Measurements from ENCODE around the gene P2RX5.

The P2RX5 gene

DNA sequence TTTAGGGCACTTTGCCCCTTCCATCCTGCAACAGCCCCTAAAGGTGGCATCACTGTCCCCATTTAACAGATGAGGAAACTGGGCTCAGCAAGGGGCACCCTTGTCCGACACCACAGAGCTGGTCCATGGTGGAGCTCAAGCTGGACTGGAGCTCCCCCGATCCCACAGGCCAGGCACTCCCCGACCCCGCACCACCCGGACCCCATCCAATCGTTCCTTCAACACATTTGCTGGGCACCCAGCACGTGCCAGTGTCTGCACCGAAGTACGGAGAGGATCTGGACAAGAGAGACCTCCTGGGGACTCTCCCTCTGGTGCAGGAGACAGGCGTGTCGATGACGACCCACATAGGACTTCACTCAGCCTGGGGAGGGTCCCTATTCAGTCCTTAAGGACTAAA lies 13.9 kb downstream of the P2RX5 start:
- no peaks in the 10 kb centered on the region for H3K36me3 ChIP-seq (ENCODE audit: low read length)
- no peaks in the 10 kb centered on the region for H4K20me1 ChIP-seq (ENCODE audit: low read depth, low read length)
- no peaks in the 10 kb centered on the region for H3K79me2 ChIP-seq (ENCODE audit: insufficient read depth, low read length)
- H2AFZ ChIP-seq (ENCODE audit: low read depth, low read length, severe bottlenecking) = no peak overlapping the region
- no peak overlapping the region for H3K9ac ChIP-seq (ENCODE audit: low read length)
- TF ChIP-seq, protein P1, sequence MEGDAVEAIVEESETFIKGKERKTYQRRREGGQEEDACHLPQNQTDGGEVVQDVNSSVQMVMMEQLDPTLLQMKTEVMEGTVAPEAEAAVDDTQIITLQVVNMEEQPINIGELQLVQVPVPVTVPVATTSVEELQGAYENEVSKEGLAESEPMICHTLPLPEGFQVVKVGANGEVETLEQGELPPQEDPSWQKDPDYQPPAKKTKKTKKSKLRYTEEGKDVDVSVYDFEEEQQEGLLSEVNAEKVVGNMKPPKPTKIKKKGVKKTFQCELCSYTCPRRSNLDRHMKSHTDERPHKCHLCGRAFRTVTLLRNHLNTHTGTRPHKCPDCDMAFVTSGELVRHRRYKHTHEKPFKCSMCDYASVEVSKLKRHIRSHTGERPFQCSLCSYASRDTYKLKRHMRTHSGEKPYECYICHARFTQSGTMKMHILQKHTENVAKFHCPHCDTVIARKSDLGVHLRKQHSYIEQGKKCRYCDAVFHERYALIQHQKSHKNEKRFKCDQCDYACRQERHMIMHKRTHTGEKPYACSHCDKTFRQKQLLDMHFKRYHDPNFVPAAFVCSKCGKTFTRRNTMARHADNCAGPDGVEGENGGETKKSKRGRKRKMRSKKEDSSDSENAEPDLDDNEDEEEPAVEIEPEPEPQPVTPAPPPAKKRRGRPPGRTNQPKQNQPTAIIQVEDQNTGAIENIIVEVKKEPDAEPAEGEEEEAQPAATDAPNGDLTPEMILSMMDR (IDR thresholded peaks at IDR 0.05; ENCODE audit: insufficient read depth, low read length, poor library complexity, severe bottlenecking) = no peak
- TF ChIP-seq EZH2phosphoT487 (conservative IDR thresholded peaks at IDR 0.05; ENCODE audit: low read length) = no peak
- no peaks in the 10 kb centered on the region; the same call in 1 of the 2 replicates for H3F3A ChIP-seq (ENCODE audit: insufficient read depth)
- no peaks in the 10 kb centered on the region for H3K27me3 ChIP-seq (ENCODE audit: low read length)
- no peak overlapping the region for H3K4me3 ChIP-seq (ENCODE audit: insufficient read depth, low read length, poor library complexity, severe bottlenecking)
- no peaks in the 10 kb centered on the region for H3K9me2 ChIP-seq (replicated peaks; ENCODE audit: insufficient read depth, low read length)
- no peak overlapping the region for H3K4me2 ChIP-seq (ENCODE audit: low read depth, low read length, poor library complexity, severe bottlenecking)
- H3K27ac ChIP-seq (ENCODE audit: low read depth, low read length) = no peak overlapping the region
- H3K9me3 ChIP-seq (ENCODE audit: insufficient read depth, low read length) = no peaks in the 10 kb centered on the region

- H3K79me2 ChIP-seq (ENCODE audit: insufficient read depth, low read length) = no peaks in the 10 kb centered on the region
- H3K4me3 ChIP-seq (ENCODE audit: insufficient read depth, low read length, poor library complexity, severe bottlenecking) = no peak overlapping the region
- no peaks in the 10 kb centered on the region for H3K36me3 ChIP-seq (ENCODE audit: low read length)
These were observed 14.4 kb downstream of the P2RX5 start for GRCh38 chr17:3681565-3681964.

DNA sequence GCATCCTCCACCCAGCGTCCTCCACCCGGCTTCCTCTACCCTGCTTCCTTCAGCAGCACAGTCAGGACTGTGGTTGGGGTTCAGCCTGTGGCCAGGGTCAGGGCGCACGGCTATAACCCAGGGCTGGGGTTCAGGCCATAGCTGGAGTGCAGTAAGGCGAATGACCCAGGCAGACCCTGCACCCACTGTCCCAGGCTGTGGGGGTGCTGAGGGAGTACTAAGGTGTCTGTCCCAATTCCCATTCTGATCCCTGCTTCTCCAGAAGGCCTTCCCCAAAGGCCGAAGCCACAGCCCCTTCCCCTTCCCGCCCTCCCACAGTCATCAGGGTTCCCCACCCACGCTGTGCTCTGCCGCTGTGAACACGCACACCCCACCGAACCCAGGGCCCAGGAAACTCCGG lies 14.9 kb downstream of the P2RX5 start:
- no peak overlapping the region for H2AFZ ChIP-seq (ENCODE audit: low read depth, low read length, severe bottlenecking)
- H3K9me3 ChIP-seq (ENCODE audit: insufficient read depth, low read length) = no peaks in the 10 kb centered on the region
- no peak overlapping the region for H3K4me3 ChIP-seq (ENCODE audit: insufficient read depth, low read length, poor library complexity, severe bottlenecking)
- no peak overlapping the region for H3K4me2 ChIP-seq (ENCODE audit: low read depth, low read length, poor library complexity, severe bottlenecking)
- H3K79me2 ChIP-seq (ENCODE audit: insufficient read depth, low read length) = no peaks in the 10 kb centered on the region
- H4K20me1 ChIP-seq (ENCODE audit: low read depth, low read length) = no peaks in the 10 kb centered on the region
- H3K27me3 ChIP-seq (ENCODE audit: low read length) = no peaks in the 10 kb centered on the region
- no peak overlapping the region for H3K9ac ChIP-seq (ENCODE audit: low read length)
- no peak for TF ChIP-seq EZH2phosphoT487 (conservative IDR thresholded peaks at IDR 0.05; ENCODE audit: low read length)
- TF ChIP-seq, protein P1 (IDR thresholded peaks at IDR 0.05; ENCODE audit: insufficient read depth, low read length, poor library complexity, severe bottlenecking) = no peak
- no peak overlapping the region for H3K27ac ChIP-seq (ENCODE audit: low read depth, low read length)
- no peaks in the 10 kb centered on the region for H3K9me2 ChIP-seq (replicated peaks; ENCODE audit: insufficient read depth, low read length)
- no peaks in the 10 kb centered on the region for H3K36me3 ChIP-seq (ENCODE audit: low read length)
- no peaks in the 10 kb centered on the region; the same call in 1 of the 2 replicates for H3F3A ChIP-seq (ENCODE audit: insufficient read depth)

More at GRCh38 chr17:3681565-3681964, 14.4 kb downstream of the P2RX5 start:
- Histone ChIP-seq H3K4me2 (ENCODE audit: low read depth, low read length, poor library complexity, severe bottlenecking) (no peak overlapping the region), H3K9me2 (replicated peaks; ENCODE audit: insufficient read depth, low read length) (no peaks in the 10 kb centered on the region), H3K9me3 (ENCODE audit: insufficient read depth, low read length) (no peaks in the 10 kb centered on the region), H3K27ac (ENCODE audit: low read depth, low read length) (no peak overlapping the region), H4K20me1 (ENCODE audit: low read depth, low read length) (no peaks in the 10 kb centered on the region), H3F3A (ENCODE audit: insufficient read depth) (no peaks in the 10 kb centered on the region; the same call in 1 of the 2 replicates), H3K9ac (ENCODE audit: low read length) (no peak overlapping the region), H3K27me3 (ENCODE audit: low read length) (no peaks in the 10 kb centered on the region), H2AFZ (ENCODE audit: low read depth, low read length, severe bottlenecking) (no peak overlapping the region)
- TF ChIP-seq, protein P1 (IDR thresholded peaks at IDR 0.05; ENCODE audit: insufficient read depth, low read length, poor library complexity, severe bottlenecking) = no peak
- TF ChIP-seq EZH2phosphoT487 (conservative IDR thresholded peaks at IDR 0.05; ENCODE audit: low read length) = no peak
